ENCODE measurements around the gene ME1.

The ME1 gene

DNA sequence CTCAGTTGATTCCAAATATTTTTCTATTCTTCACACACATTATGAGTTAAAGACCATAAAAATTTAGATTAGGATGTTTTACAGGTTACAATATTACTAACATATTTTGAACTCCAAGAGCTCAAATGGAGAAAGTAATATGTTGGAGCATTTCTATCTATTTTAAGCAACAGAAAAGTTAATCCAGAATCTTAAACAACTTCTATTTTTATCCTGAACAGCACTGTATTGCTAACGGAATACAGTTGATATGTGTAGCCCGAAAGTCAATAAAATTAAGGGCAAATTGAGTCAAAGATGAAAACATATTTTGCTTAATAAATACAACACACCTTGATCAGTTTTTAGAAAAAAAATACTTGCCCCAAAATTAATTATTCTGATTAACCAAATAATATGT is 97.4 kb downstream of the ME1 start:
- H3K4me3 ChIP-seq (ENCODE audit: low read depth, low read length) = no peak overlapping the region
- DNase-seq (ENCODE audit: low read depth) = no peak
- TF ChIP-seq, protein P1, sequence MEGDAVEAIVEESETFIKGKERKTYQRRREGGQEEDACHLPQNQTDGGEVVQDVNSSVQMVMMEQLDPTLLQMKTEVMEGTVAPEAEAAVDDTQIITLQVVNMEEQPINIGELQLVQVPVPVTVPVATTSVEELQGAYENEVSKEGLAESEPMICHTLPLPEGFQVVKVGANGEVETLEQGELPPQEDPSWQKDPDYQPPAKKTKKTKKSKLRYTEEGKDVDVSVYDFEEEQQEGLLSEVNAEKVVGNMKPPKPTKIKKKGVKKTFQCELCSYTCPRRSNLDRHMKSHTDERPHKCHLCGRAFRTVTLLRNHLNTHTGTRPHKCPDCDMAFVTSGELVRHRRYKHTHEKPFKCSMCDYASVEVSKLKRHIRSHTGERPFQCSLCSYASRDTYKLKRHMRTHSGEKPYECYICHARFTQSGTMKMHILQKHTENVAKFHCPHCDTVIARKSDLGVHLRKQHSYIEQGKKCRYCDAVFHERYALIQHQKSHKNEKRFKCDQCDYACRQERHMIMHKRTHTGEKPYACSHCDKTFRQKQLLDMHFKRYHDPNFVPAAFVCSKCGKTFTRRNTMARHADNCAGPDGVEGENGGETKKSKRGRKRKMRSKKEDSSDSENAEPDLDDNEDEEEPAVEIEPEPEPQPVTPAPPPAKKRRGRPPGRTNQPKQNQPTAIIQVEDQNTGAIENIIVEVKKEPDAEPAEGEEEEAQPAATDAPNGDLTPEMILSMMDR (IDR thresholded peaks at IDR 0.05; ENCODE audit: low read depth, low read length, missing control alignments) = no peak

DNA sequence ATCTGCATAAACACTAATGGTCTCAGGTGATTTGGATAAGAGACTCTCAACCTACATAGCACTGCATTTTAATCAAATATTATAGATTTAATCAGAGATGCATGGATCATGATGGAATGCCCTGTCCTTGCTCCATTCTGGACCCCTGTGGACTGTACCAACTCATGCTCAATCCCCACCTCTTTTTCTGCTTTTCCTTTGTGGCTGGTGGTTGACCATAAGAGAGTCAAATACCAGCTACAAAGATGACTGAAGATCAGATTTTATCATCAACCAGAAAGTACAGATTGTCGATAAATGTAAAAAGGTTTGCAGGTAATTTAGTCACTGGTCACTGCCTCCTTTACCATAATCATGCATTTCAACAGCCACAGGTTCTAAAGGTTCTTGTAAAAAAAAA is 116.2 kb downstream of the ME1 start:
- TF ChIP-seq, protein P1 (IDR thresholded peaks at IDR 0.05; ENCODE audit: low read depth, low read length, missing control alignments) = no peak
- no peak for DNase-seq (ENCODE audit: low read depth)
- H3K4me3 ChIP-seq (ENCODE audit: low read depth, low read length) = no peak overlapping the region

DNA sequence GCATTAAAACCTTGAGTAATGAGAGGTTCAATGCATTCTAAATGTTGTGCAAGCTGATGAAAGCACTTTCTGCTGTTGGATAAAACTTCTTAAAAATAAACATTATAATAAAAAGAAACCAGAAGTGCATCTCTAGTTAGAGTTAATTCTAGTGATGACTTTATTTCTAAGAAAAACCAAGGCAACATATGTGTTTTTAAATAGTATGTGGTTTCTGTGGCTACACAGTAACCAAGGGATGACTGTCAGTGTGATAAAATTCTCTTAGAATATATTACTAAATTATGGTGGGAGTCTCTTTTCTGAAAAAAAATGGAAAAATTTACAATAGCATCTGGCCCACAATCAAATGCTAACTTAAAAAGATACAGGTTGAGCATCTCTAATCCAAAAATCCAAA is 117.0 kb downstream of the ME1 start:
- TF ChIP-seq, protein P1 (IDR thresholded peaks at IDR 0.05; ENCODE audit: low read depth, low read length, missing control alignments) = no peak
- H3K4me3 ChIP-seq (ENCODE audit: low read depth, low read length) = no peak overlapping the region
- DNase-seq (ENCODE audit: low read depth) = no peak

DNA sequence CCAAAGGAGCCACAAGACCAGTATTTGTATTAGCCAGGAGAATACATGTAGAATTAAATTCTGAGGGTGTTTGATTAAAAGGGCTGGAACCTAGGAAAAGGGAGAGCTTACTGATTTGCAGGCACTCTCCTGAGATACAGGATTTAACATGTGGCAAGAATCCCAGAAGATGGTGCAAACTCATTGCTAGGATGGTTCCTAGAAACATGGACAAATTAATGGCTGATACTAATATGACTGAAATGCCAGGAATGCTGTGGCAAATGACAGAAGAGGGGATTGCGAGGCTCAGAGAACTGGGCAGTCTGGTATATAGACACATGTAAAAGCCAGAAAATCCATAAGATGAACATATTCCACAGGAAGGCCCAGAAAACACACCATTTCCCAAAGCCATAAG is 119.6 kb downstream of the ME1 start:
- DNase-seq (ENCODE audit: low read depth) = no peak
- TF ChIP-seq, protein P1 (IDR thresholded peaks at IDR 0.05; ENCODE audit: low read depth, low read length, missing control alignments) = no peak

DNA sequence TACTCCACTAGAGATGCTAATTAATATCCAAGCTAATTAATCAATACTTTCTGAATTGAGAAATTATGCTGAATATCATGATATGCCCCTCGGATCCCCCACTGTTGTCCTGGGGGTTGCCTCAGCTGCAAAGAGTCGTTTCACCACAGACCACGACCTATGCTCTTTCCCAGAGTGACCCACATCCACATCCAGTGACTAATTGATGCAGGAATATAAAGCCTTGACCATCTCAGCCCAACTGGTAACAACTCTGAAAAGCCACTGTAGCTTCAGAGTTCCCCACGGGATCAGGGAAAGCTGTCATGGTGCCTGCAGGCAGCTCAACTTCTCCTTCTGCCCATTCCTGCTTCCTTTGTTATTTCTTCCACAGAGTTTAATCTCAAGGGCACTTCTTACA is 120.8 kb downstream of the ME1 start:
- no peak overlapping the region for H3K4me3 ChIP-seq (ENCODE audit: low read depth, low read length)
- no peak for DNase-seq (ENCODE audit: low read depth)
- TF ChIP-seq, protein P1 (IDR thresholded peaks at IDR 0.05; ENCODE audit: low read depth, low read length, missing control alignments) = no peak

More for the DNA sequence above, 119.6 kb downstream of the ME1 start:
- H3K4me3 ChIP-seq (ENCODE audit: low read depth, low read length) = no peak overlapping the region

DNA sequence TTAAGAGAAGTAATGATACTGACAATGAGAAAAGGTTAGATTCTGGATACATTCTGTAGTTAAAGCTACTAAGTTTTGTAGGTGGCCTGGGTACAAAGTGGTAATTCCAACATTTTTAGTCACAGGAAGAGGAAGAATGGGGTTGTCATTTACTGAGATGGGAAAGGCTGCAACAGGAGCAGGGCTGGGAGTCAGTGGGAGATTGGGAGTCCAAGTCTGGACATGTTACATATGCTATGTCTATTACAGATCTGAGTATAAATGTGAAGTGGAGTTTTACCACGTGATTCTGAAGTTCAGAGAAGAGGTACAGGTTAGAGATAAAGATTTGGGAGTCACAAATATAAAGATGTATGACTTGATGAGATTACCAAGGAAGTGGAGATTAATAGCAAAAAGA is 121.5 kb downstream of the ME1 start:
- H3K4me3 ChIP-seq (ENCODE audit: low read depth, low read length) = no peak overlapping the region
- TF ChIP-seq, protein P1 (IDR thresholded peaks at IDR 0.05; ENCODE audit: low read depth, low read length, missing control alignments) = no peak
- no peak for DNase-seq (ENCODE audit: low read depth)

DNA sequence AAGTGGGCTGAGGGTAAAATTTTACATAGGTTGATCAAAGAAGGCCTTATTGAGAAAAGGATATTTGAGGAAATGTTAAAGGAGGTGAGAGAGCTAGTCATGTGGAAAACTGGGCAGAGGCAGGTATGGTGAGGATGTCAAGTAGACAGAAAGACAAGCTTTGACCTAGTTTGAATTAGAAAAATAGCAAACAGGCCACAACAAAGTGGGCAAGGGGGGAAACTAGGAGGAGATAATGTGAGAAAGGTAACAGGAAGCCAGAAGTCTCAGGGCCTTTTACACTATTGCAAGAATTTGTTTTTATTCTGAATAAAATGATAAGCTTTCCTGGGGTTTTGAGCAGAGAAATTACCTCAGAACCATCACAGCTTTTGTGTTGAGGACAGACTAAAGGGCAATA is 122.0 kb downstream of the ME1 start:
- no peak overlapping the region for H3K4me3 ChIP-seq (ENCODE audit: low read depth, low read length)
- TF ChIP-seq, protein P1 (IDR thresholded peaks at IDR 0.05; ENCODE audit: low read depth, low read length, missing control alignments) = no peak
- DNase-seq (ENCODE audit: low read depth) = no peak

Measured in GM12864 (cell line).